K562 (cell line): ENCODE data around the gene PDE8A. TPM values are rescaled to one million over a fixed set of nuclear protein-coding genes. Genes with fewer than 3 reads are reported as not detected.

Experiments
- ATAC-seq: fragments of 200-7000 bp; cut with Tn5 transposase; 3 replicates; pipeline ENCODE4 v1.9.1; 2020; ENCODE audit warnings: moderate library complexity
- BruUV-seq: library from RNA; stranded (reverse); fragments of 400-500 nt; replicated peaks from 2 replicates; lab custom pipeline; 2021; lab: Mats Ljungman, UMichigan
- CTCF ChIA-PET: fragments of 300-600 bp; formaldehyde crosslinking; extraction: SDS; loops from one replicate; lab custom pipeline; 2021; ENCODE audit warnings: low intra/inter-chr PET ratio; lab: Yijun Ruan, JAX
- POLR2A ChIA-PET: fragments of 300-600, 350-650 bp; sonication (Branson Sonifier 250); formaldehyde crosslinking; extraction: SDS; loops from one replicate; lab custom pipeline; 2021; ENCODE audit warnings: antibody characterized with exemption, inconsistent platforms; lab: Yijun Ruan, JAX
- DNase-seq, 4 experiments: peaks; one replicate each; pipeline versions ENCODE4 v3.0.0 to v3.0.0-alpha.2; 2011 to 2018; ENCODE audit warnings: low spot score in 3 of 4, mixed read lengths in 3 of 4; ENCODE audit errors: extremely low read depth in 1 of 4
- FAIRE-seq: peaks from 2 replicates; lab custom pipeline; 2011; peaks lifted over from hg19 to GRCh38; lab: Jason Lieb, UNC
- H2AFZ ChIP-seq: 2 replicates; pipeline ENCODE4 v1.6.0; 2011; ENCODE audit warnings: low read depth, low read length, control low read depth, inconsistent platforms
- H3K27ac ChIP-seq: fragments of 200-600 bp; 3 replicates; pipeline ENCODE4 v1.8.0; 2011; ENCODE audit warnings: low read depth, mild to moderate bottlenecking, control low read depth, inconsistent platforms, low read length, moderate library complexity, mixed read lengths; ENCODE audit errors: extremely low read depth
- H3K27me3 ChIP-seq, 2 experiments: fragments of 300-600 bp in 1 of 2; 2 replicates in 1 of 2; 3 replicates in 1 of 2; pipeline versions ENCODE4 v1.6.0 to v1.8.0; 2011; ENCODE audit warnings: inconsistent platforms in 2 of 2, low read length in 2 of 2, mild to moderate bottlenecking in 1 of 2, mixed read lengths in 1 of 2, moderate library complexity in 1 of 2; ENCODE audit not compliant: control insufficient read depth in 2 of 2, insufficient read depth in 2 of 2
- H3K36me3 ChIP-seq: fragments of 300-600 bp; 3 replicates; pipeline ENCODE4 v1.8.0; 2011; ENCODE audit warnings: mild to moderate bottlenecking, low read length, inconsistent platforms; ENCODE audit not compliant: control insufficient read depth, insufficient read depth
- H3K4me1 ChIP-seq, 2 experiments: fragments of 200-600 bp in 1 of 2; replicated peaks in 1 of 2; 2 replicates in 1 of 2; 3 replicates in 1 of 2; pipeline versions ENCODE4 v1.5.1 to v1.8.0; 2011; ENCODE audit warnings: inconsistent platforms in 2 of 2, low read length in 2 of 2, mild to moderate bottlenecking in 1 of 2, mixed read lengths in 1 of 2, moderate library complexity in 1 of 2; ENCODE audit not compliant: control insufficient read depth in 2 of 2, insufficient read depth in 2 of 2
- H3K4me2 ChIP-seq: 2 replicates; pipeline ENCODE4 v1.6.1; 2011; ENCODE audit warnings: low read length, control low read depth, inconsistent platforms, mixed read lengths; ENCODE audit not compliant: insufficient read depth
- H3K4me3 ChIP-seq: fragments of 200-600 bp; sonication (generic), shearing (Covaris generic); 2 replicates; pipeline ENCODE4 v1.5.1; 2016; ENCODE audit warnings: control low read depth, inconsistent platforms
- H3K79me2 ChIP-seq: fragments of 200-600 bp; 3 replicates; pipeline ENCODE4 v1.8.0; 2011; ENCODE audit warnings: low read length, inconsistent platforms; ENCODE audit not compliant: control insufficient read depth, insufficient read depth
- H3K9ac ChIP-seq, 2 experiments: 2 replicates each; pipeline versions ENCODE4 v1.6.0 to v1.6.1; 2011; ENCODE audit warnings: low read depth in 2 of 2, low read length in 2 of 2, control low read depth in 1 of 2, inconsistent platforms in 1 of 2, mild to moderate bottlenecking in 1 of 2, mixed read lengths in 1 of 2; ENCODE audit not compliant: insufficient read depth in 1 of 2
- H3K9me1 ChIP-seq: one replicate; pipeline ENCODE4 v1.6.0; 2011; ENCODE audit warnings: inconsistent platforms, mild to moderate bottlenecking, low read length, moderate library complexity; ENCODE audit not compliant: control insufficient read depth, insufficient read depth
- H3K9me3 ChIP-seq: replicated peaks from 2 replicates; pipeline ENCODE4 v1.5.1; 2011; ENCODE audit warnings: low read depth, low read length, inconsistent platforms; ENCODE audit not compliant: control insufficient read depth, insufficient read depth
- H4K20me1 ChIP-seq: replicated peaks from 2 replicates; pipeline ENCODE4 v1.6.1; 2011; ENCODE audit warnings: low read length, inconsistent platforms, mixed read lengths; ENCODE audit not compliant: control insufficient read depth, insufficient read depth
- C11orf30 ChIP-seq: fragments of 450-650 bp; IDR thresholded peaks from 2 replicates; pipeline ENCODE4 v1.6.1; 2016; ENCODE audit warnings: low read depth, mild to moderate bottlenecking
- FOXA3 ChIP-seq, 2 experiments: fragments of 450-650 bp in 1 of 2; sonication (generic) in 1 of 2; formaldehyde crosslinking; IDR thresholded peaks in 1 of 2; conservative IDR thresholded peaks in 1 of 2; 2 replicates each; pipeline versions ENCODE4 v1.4.0 to v1.8.0; 2020 to 2022; ENCODE audit warnings: mild to moderate bottlenecking in 2 of 2, missing genetic modification reagents in 1 of 2
- FOXO4 ChIP-seq: fragments of 450-650 bp; formaldehyde crosslinking; IDR thresholded peaks from 2 replicates; pipeline ENCODE4 v1.4.0; 2020; ENCODE audit warnings: mild to moderate bottlenecking, moderate library complexity
- LEF1 ChIP-seq: fragments of 450-650 bp; IDR thresholded peaks from 2 replicates; pipeline ENCODE4 v1.6.1; 2016; ENCODE audit warnings: mild to moderate bottlenecking
- MAFF ChIP-seq: IDR thresholded peaks from 2 replicates; pipeline ENCODE4 v1.6.1; 2012; ENCODE audit warnings: low read length, improper control_type of control experiment
- MAFG ChIP-seq: fragments of 450-650 bp; conservative IDR thresholded peaks from 2 replicates; pipeline ENCODE4 v1.6.1; 2016; ENCODE audit warnings: missing genetic modification characterization, missing compliant biosample characterization
- MAFK ChIP-seq: IDR thresholded peaks from 2 replicates; pipeline ENCODE4 v1.6.1; 2011; ENCODE audit warnings: low read length, improper control_type of control experiment
- SAP30 ChIP-seq: fragments of 200-600 bp; sonication (generic); IDR thresholded peaks from 2 replicates; pipeline ENCODE4 v1.6.1; 2012; ENCODE audit warnings: borderline replicate concordance, low read depth, mild to moderate bottlenecking, moderate library complexity, low read length, control low read depth, inconsistent platforms; ENCODE audit not compliant: insufficient read depth, poor library complexity, severe bottlenecking
- ZNF263 ChIP-seq: sonication (generic); formaldehyde crosslinking; IDR thresholded peaks from 2 replicates; pipeline ENCODE4 v1.8.0; 2022; ENCODE audit warnings: mild to moderate bottlenecking, missing genetic modification reagents, borderline replicate concordance
- ZNF316 ChIP-seq: fragments of 450-650 bp; IDR thresholded peaks from 2 replicates; pipeline ENCODE4 v1.6.1; 2016
- ZSCAN29 ChIP-seq: fragments of 450-650 bp; IDR thresholded peaks from 2 replicates; pipeline ENCODE4 v1.6.1; 2017
- WGBS: fragments of 100-300 bp; shearing (Covaris generic); methylation state at CpG from one replicate; pipeline ENCODE4 v1.1.6; 2016; ENCODE audit warnings: low coverage, mixed read lengths; ENCODE audit not compliant: insufficient coverage; ENCODE audit errors: missing lambda C conversion rate; 5-methylcytosine and 5-hydroxymethylcytosine counted together
- in situ Hi-C: fragments of 300-500 bp; cut with MboI; formaldehyde crosslinking; loops from 4 replicates; pipeline ENCODE4 v1.15.0; 2018; ENCODE audit warnings: inconsistent platforms, mixed read lengths
- intact Hi-C: fragments of 100-400 bp; cut with micrococcal nuclease; formaldehyde crosslinking; loops from 2 replicates; pipeline ENCODE4 v1.14.2; 2022
- polyA plus RNA-seq, 8 experiments: library from polyadenylated mRNA; depleted of rRNA in 4 of 8; stranded (reverse) in 5 of 8; unstranded in 3 of 8; fragments of >200 nt; fragmentation: Nextera tagmentation in 2 of 8; fragmentation: Illumina TruSeq in 1 of 8; extraction: Ambion mirVana in 2 of 8; extraction: Trizol in 1 of 8; gene quantifications; 2 replicates each; pipeline versions ENCODE4 v1.2.1 to v1.2.3, GENCODE V29; 2011 to 2014; ENCODE audit warnings: inconsistent platforms in 1 of 8, missing spikeins in 1 of 8
- total RNA-seq, 7 experiments: library from RNA; depleted of rRNA in 6 of 7; stranded (reverse); fragments of >200 nt in 6 of 7; fragmentation: Illumina TruSeq in 2 of 7; extraction: Trizol in 2 of 7; gene quantifications; 2 replicates each; pipeline versions ENCODE4 v1.2.1 to v1.2.3, GENCODE V29; 2011 to 2021; ENCODE audit warnings: low replicate concordance in 1 of 7
- TF ChIP-seq, protein P1 (sequence below): sonication (generic); formaldehyde crosslinking; IDR thresholded peaks from 2 replicates; pipeline ENCODE4 v1.8.0; 2022; ENCODE audit warnings: mild to moderate bottlenecking, missing genetic modification reagents

The PDE8A gene
- total and polyA plus RNA-seq, 9 of the 15 experiments (the other 6 are each of a cell fraction or from before 2014, with no cell fraction given), result 5.9 to 40.3 (median 19.8) TPM

DNA sequence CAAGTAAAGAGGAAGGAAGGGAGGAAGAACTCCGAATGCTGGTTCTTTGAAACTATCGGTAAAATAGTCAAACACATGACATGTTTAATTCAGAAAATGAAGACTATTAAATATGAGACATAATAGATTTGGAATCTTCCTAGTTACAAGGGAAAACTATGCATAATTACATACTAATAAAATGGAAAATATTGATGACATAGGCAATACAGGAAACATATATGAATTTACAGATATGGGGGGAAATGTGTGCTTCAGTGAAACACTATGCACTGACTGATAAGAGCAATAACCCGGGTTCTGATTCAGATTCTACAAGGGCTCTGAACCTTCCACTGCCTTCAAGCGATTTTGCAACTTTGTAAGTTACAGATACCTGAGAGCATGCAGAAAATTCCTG lies 185.9 kb downstream of the PDE8A start:
- 0 out of 5 replicates have a peak, but pooled peaks cover 0 to 3% of the 10 kb centered on the region in 2 experiments for H3K4me1 ChIP-seq
- no peak overlapping the region for H2AFZ ChIP-seq
- H3K4me3 ChIP-seq, result no peak overlapping the region
- CTCF ChIA-PET, result no interaction called here
- H4K20me1 ChIP-seq, result no peaks in the 10 kb centered on the region
- TF ChIP-seq, protein P1, sequence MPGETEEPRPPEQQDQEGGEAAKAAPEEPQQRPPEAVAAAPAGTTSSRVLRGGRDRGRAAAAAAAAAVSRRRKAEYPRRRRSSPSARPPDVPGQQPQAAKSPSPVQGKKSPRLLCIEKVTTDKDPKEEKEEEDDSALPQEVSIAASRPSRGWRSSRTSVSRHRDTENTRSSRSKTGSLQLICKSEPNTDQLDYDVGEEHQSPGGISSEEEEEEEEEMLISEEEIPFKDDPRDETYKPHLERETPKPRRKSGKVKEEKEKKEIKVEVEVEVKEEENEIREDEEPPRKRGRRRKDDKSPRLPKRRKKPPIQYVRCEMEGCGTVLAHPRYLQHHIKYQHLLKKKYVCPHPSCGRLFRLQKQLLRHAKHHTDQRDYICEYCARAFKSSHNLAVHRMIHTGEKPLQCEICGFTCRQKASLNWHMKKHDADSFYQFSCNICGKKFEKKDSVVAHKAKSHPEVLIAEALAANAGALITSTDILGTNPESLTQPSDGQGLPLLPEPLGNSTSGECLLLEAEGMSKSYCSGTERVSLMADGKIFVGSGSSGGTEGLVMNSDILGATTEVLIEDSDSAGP (CRISPR knock-in tag), result no peak
- TF ChIP-seq FOXA3 (CRISPR knock-in tag; conservative IDR thresholded peaks at IDR 0.05 in 1 of 2, IDR thresholded peaks at IDR 0.05 in 1 of 2) (no peak), ZNF263 (CRISPR knock-in tag) (no peak), LEF1 (no peak), MAFK (peak; percentile 48; the same call in 1 of the 2 replicates), C11orf30 (0 out of 2 replicates have a peak, but pooled peaks have one; percentile 48), ZSCAN29 (peak; percentile 27; the same call in 1 of the 2 replicates), FOXO4 (CRISPR knock-in tag) (no peak), MAFG (tag) (peak; percentile 29; the same call in 1 of the 2 replicates), SAP30 (no peak), MAFF (peak; percentile 58; the same call in 1 of the 2 replicates), ZNF316 (peak; percentile 79)
- no peak overlapping the region for H3K9ac ChIP-seq
- DNase-seq (no peak), FAIRE-seq (no peak), ATAC-seq (no peak)
- no peaks in the 10 kb centered on the region for H3K9me1 ChIP-seq
- H3K79me2 ChIP-seq, result no peaks in the 10 kb centered on the region
- in situ Hi-C loops (no loop called here), intact Hi-C loops (no loop called here)
- no peaks in the 10 kb centered on the region for H3K27me3 ChIP-seq
- no peak overlapping the region for H3K27ac ChIP-seq
- H3K4me2 ChIP-seq, result no peak overlapping the region
- no peaks in the 10 kb centered on the region for H3K36me3 ChIP-seq
- H3K9me3 ChIP-seq, result peaks cover 11% of the 10 kb centered on the region
- POLR2A ChIA-PET, result no interaction called here
- 23% methylated on average over 4 of the region's 4 CpGs for WGBS
- no TSS peak for BruUV-seq
